Measurements from ENCODE around the gene ALG1.
"Not testable (repeated sequence)": the region's sequence is repeated elsewhere in the genome, so short reads cannot be mapped to it uniquely, and the experiment has no call there.

DNA sequence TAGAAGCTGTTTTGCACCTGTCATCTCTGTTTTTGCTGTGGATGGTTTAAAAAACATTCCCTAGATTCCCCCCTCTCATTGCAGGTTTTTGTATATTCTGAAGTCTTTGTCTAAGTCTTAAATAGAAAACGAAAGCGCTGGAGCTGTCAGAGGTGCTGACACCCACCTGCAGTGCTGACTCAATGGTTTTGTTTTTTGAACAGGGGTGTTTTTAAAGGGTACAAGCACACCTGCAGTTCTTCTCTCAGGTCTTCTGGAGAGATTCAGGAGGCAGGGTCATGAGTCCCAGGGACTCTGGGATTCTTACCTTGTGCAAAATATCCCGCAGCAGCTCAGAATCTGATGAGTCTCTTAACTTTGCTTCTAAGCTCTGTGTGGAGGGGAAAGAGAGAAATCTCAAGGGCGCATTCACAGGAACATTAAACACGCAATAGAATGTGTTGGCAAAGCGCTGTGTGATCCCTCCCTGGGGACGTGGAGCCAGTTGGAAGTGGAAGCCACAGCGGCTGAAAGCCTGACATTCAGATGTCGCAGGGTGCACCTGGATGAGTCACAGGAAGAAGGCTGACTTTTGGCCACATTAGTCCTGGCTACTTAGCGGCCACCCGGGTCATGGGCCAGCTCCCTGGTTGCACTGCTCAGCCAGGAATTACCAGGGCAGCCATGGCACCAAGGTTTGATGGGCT lies 23.6 kb downstream of the ALG1 start:
- TF ChIP-seq, protein P1, sequence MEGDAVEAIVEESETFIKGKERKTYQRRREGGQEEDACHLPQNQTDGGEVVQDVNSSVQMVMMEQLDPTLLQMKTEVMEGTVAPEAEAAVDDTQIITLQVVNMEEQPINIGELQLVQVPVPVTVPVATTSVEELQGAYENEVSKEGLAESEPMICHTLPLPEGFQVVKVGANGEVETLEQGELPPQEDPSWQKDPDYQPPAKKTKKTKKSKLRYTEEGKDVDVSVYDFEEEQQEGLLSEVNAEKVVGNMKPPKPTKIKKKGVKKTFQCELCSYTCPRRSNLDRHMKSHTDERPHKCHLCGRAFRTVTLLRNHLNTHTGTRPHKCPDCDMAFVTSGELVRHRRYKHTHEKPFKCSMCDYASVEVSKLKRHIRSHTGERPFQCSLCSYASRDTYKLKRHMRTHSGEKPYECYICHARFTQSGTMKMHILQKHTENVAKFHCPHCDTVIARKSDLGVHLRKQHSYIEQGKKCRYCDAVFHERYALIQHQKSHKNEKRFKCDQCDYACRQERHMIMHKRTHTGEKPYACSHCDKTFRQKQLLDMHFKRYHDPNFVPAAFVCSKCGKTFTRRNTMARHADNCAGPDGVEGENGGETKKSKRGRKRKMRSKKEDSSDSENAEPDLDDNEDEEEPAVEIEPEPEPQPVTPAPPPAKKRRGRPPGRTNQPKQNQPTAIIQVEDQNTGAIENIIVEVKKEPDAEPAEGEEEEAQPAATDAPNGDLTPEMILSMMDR (conservative IDR thresholded peaks at IDR 0.05): not testable (repeated sequence)
- TF ChIP-seq ZFX (IDR thresholded peaks at IDR 0.05): not testable (repeated sequence)
